NCI-H1092 treated with DMSO at 0.1 percent for 48 hours (cell line): Measurements from ENCODE around the gene WNT7A.

Source experiments
- DNase-seq: peaks from one replicate; lab custom pipeline; 2025; lab: John Stamatoyannopoulos, UW

The WNT7A gene

GRCh38 chr3:13827699-13828098 is 52.2 kb downstream of the WNT7A start:
- DNase-seq = no peak

GRCh38 chr3:13827256-13827655 is 52.6 kb downstream of the WNT7A start:
- no peak for DNase-seq

- no peak for DNase-seq
Observed at GRCh38 chr3:13826672-13827071, 53.2 kb downstream of the WNT7A start.

- no peak for DNase-seq
Observed at GRCh38 chr3:13825821-13826220, 54.0 kb downstream of the WNT7A start.

GRCh38 chr3:13825311-13825579 is 54.6 kb downstream of the WNT7A start:
- DNase-seq = no peak

- DNase-seq = no peak
Observed at GRCh38 chr3:13824521-13825310, 55.2 kb downstream of the WNT7A start.

GRCh38 chr3:13823692-13824091 is 56.2 kb downstream of the WNT7A start:
- no peak for DNase-seq

- DNase-seq = no peak
Observed at GRCh38 chr3:13822871-13823585, 56.8 kb downstream of the WNT7A start.

GRCh38 chr3:13822042-13822441 is 57.8 kb downstream of the WNT7A start:
- no peak for DNase-seq

- no peak for DNase-seq
Observed at GRCh38 chr3:13821126-13821525, 58.7 kb downstream of the WNT7A start.

GRCh38 chr3:13818919-13819318 is 61.0 kb downstream of the WNT7A start:
- no peak for DNase-seq

- DNase-seq = no peak
Observed at GRCh38 chr3:13815088-13815683, 64.7 kb downstream of the WNT7A start.

GRCh38 chr3:13812034-13812471 is 67.8 kb downstream of the WNT7A start:
- no peak for DNase-seq

- no peak for DNase-seq
Observed at GRCh38 chr3:13811614-13812013, 68.3 kb downstream of the WNT7A start.

- no peak for DNase-seq
Observed at GRCh38 chr3:13808550-13808949, 71.3 kb downstream of the WNT7A start.

- no peak for DNase-seq
Observed at GRCh38 chr3:13801361-13802204, 78.3 kb downstream of the WNT7A start.

- no peak for DNase-seq
Observed at GRCh38 chr3:13800064-13800463, 79.8 kb downstream of the WNT7A start.

- DNase-seq = no peak
Observed at GRCh38 chr3:13798401-13798800, 81.5 kb downstream of the WNT7A start.

GRCh38 chr3:13796701-13797460 is 83.0 kb downstream of the WNT7A start:
- DNase-seq = no peak

GRCh38 chr3:13795816-13796215 is 84.1 kb downstream of the WNT7A start:
- no peak for DNase-seq

- no peak for DNase-seq
Observed at GRCh38 chr3:13794322-13794721, 85.5 kb downstream of the WNT7A start.

GRCh38 chr3:13793451-13793850 is 86.4 kb downstream of the WNT7A start:
- no peak for DNase-seq
